ENCODE measurements around the gene EIF3L.
A peak's percentile ranks its signal among the peaks of the same experiment; 100 is the strongest.

Gene EIF3L

DNA sequence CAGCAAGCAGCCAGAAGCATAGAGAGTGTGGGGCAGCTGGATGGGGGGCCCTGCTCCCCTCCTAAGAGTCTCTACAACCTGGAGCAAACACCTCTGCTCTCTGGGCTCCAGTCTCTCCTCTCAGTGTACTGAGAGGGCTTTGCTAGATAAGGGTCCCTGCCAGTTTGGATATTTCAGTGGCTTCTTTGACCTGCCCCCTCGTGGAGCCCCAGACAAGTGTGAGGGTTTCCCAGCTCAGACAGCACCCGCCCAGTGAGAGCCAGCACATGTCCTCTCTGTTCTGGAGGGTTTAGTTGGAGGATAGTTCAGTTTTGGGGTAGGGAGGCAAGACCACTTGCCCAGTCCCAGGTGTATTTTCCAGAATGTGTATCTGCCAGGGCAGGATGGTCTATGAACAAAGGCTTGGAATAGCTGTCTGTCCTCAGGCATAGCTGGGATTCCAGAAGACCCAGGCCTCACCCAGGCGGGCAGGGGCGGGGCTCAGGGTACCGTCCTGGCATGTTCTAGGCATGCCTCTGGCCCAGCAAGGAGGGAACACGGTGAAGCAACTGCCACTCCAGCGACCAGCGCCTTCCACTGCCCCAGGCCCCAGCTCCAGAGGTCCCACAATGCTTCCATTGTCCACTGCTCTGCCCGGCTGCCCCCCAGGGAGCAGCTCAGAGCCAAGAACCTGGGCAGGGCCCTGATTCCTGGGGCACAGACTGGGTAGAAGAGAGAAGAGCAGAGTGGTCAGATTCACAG is 49.4 kb downstream of the EIF3L start:
- H3K4me1 Mint-ChIP-seq (ENCODE audit: low read depth) = peaks cover 26% of the 10 kb centered on the region
- H3K27ac Mint-ChIP-seq = no peak overlapping the region
- H3K27me3 Mint-ChIP-seq (ENCODE audit: low read depth) = no peaks in the 10 kb centered on the region

DNA sequence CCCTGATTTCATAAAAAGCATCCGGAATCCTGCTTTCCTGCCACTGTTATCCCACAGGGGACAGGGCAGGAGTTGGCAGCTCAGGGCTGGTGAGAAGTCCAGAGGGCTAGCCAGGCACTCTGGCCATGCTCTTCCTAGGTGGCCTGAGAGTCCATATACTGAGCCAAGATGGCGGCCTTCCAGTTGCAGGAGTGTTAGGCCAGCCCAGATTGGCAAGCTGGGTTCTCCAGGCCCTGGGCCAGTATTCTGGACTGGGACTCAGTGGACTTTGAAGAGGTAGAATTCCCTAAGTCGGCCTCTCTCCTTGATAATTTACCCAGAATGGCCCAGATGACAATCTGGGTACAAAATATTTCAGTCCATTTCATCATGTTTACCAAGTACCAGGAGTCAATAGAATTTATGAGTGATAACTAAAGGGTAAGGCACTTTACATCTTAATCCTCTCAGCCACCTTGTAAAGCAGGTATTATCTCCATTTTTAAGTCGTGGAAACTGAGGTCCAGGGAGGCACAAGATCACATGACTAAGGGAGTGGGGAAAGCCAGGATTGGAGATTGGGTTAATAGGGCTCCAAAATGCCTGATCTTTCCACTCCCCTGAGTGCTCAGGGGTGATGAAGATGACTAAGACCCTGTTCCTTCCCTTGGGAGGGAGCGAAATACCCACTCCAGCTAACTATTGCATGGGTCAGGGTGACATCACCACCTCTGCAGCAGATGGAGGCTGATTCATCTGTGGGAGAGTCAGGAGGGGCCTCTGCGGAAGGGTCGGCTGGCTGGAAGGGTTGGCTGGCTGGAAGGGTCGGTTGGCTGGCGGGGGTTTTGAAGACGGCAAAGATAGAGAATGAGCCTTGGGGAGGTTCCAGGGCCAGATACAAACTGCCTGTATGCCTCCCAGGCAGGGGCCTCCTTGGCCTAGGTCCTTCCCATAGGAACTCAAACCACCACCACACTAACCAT is 55.6 kb downstream of the EIF3L start:
- Mint-ChIP-seq H3K27ac (peak overlapping the region; percentile 77), H3K9me3 (no peaks in the 10 kb centered on the region), H3K27me3 (ENCODE audit: low read depth) (no peaks in the 10 kb centered on the region), H3K4me1 (ENCODE audit: low read depth) (peaks cover 21% of the 10 kb centered on the region), H3K36me3 (ENCODE audit: low read depth) (peaks cover 9% of the 10 kb centered on the region), H3K4me3 (peak overlapping the region; percentile 82)

More for the DNA sequence above, 49.4 kb downstream of the EIF3L start:
- H3K9me3 Mint-ChIP-seq = no peaks in the 10 kb centered on the region
- no peak overlapping the region for H3K4me3 Mint-ChIP-seq
- H3K36me3 Mint-ChIP-seq (ENCODE audit: low read depth) = peaks cover 3% of the 10 kb centered on the region

DNA sequence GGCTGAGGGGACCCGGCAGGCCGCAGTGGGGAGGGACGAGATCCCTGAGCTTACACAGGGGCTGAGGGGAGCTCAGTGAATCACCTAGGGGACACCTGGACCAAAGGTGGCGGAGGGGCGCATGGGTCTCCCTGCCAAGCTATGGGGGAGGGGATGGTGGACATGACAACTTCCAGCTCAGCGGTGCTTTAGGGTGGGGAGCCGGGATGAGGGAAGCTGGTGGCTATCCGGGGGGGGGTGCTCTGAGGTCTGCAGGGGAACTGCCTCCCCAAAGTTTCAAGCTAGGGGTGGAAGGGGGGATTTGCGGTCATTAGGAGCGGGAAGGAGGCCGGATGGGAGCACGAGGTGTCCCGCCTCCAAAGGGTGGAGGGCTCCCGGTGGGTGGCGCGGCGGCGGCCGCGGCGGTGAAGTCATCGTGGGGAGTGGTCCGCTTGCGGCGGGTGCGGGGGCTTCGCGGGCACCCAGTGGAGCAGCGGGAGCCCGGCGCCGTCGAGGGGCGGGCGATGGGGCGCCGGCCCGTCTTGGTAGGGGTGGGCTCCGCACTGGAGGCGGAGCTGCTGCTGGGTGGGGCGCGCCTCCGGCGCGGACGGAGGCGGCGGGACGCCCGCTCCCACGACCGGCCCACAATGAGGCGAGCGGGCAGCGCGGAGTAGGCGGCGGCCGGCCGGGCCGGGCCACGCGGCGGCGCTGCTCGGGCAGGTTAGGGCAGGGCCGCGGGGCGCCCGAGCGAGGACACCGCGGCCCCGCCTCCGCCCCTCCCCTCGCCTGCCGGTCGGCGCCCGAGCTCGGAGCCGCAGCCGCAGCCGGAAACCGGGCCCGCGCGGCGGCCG is 56.5 kb downstream of the EIF3L start, which contains the start of gene MICALL1:
MICALL1 (plus strand) TSS at position 764 of the 830 bp plus-strand sequence. CDS start 126 bp downstream, outside the sequence.
- H3K36me3 Mint-ChIP-seq (ENCODE audit: low read depth) = peaks cover 9% of the 10 kb centered on the region
- H3K9me3 Mint-ChIP-seq = no peaks in the 10 kb centered on the region
- H3K27ac Mint-ChIP-seq = peak within 1 kb of the TSS; percentile 77
- peaks cover 21% of the 10 kb centered on the region for H3K4me1 Mint-ChIP-seq (ENCODE audit: low read depth)
- H3K4me3 Mint-ChIP-seq = peak within 1 kb of the TSS; percentile 82
- no peaks in the 10 kb centered on the region for H3K27me3 Mint-ChIP-seq (ENCODE audit: low read depth)

DNA sequence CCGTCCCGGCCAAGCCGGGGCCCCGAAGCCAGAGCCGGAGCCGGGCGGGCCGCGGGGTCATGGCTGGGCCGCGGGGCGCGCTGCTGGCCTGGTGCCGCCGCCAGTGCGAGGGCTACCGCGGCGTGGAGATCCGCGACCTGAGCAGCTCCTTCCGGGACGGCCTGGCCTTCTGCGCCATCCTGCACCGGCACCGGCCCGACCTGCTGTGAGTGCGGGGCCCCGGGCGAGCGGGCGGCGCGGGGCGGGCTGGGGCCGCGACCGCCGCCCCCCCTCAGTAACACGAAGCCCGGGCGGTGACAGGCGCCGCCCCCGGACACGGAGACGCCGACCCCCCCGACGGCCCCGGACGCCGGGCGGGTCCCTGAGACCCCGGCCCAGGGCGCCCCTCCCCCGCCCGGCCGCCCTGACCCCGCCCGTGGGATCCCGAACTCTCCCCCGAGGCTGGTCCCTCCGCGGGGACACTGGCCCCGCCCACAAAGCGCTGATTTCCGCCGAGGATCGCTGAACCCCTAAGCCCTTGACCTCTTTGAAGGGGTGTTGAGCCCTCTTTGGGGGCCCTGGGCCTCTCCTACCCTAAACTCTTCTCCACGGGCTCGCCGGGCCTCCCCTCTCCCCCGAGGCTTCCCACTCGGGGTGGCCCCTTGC is 57.3 kb downstream of the EIF3L start:
- Mint-ChIP-seq H3K27me3 (ENCODE audit: low read depth) (no peaks in the 10 kb centered on the region), H3K36me3 (ENCODE audit: low read depth) (peaks cover 9% of the 10 kb centered on the region), H3K4me3 (peak overlapping the region; percentile 72), H3K27ac (no peak overlapping the region), H3K9me3 (no peaks in the 10 kb centered on the region), H3K4me1 (ENCODE audit: low read depth) (peaks cover 23% of the 10 kb centered on the region)

DNA sequence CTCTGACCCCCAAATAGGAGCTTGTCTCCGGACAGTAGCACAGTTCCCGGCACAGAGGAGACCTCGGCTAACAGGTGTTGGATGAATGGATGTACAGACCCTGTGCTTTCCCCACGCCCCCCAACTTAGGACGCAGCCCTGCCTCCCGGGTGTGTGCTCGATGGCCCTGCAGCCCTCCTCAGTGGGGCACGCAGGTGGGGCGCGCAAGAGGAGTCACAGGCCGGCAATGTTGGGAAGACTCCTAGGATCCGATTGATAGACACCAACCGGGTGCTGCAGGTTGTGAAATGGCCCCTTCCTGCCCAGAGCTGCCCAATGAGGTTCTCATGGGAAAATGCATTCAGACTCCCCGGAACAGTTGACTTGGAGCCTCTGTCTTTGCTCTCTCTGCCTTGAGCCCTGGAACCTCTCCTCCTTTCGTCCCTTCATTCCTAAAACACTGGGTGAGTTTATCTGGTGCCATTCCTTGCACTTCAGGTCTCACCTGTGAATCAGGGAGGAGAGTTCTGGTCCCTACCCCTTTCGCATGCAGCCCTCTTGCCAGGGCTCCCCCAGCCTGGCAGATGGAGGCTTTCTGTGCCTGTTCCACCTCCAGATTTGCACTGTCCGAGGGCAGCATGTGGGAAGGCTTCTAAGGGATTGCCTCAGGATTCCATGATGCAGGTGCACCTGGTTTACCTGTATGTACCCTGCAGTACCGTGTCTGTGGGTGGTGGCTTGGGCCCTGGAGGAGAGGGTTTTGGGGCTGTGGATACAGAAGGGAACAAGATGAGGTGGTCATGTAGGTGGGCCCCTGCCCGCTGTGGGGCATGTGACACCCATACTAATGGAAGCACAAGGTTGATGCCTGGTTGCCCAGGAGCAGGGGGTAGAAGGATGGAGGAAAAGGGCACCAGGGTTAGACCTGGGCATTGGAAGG is 58.1 kb downstream of the EIF3L start:
- no peaks in the 10 kb centered on the region for H3K9me3 Mint-ChIP-seq
- peaks cover 28% of the 10 kb centered on the region for H3K4me1 Mint-ChIP-seq (ENCODE audit: low read depth)
- H3K27me3 Mint-ChIP-seq (ENCODE audit: low read depth) = no peaks in the 10 kb centered on the region
- peak overlapping the region; percentile 75 for H3K27ac Mint-ChIP-seq
- peaks cover 9% of the 10 kb centered on the region for H3K36me3 Mint-ChIP-seq (ENCODE audit: low read depth)
- peak overlapping the region; percentile 72 for H3K4me3 Mint-ChIP-seq

DNA sequence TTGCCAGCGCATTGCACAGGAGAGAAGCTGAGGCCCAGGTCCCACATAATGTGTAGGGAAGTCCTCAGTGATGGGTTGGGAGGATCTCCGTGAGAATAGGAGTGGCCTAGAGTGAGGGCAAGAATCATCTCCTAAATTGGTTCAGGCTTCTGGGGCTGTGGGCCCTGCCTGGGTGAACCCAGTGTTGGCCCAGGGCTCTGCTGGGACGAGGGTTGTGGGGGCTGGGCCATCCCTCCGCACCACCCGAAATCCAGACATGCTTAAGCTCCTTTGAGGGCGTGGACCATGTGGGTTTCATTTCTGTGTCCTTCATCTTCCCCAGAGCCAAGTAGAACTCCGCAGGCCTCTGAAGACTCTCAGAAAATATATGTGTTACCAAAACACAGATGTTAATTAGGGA is 60.5 kb downstream of the EIF3L start:
- H3K27ac Mint-ChIP-seq = no peak overlapping the region
- H3K36me3 Mint-ChIP-seq (ENCODE audit: low read depth) = peaks cover 11% of the 10 kb centered on the region
- no peaks in the 10 kb centered on the region for H3K27me3 Mint-ChIP-seq (ENCODE audit: low read depth)
- H3K4me1 Mint-ChIP-seq (ENCODE audit: low read depth) = peaks cover 28% of the 10 kb centered on the region
- H3K9me3 Mint-ChIP-seq = no peaks in the 10 kb centered on the region
- H3K4me3 Mint-ChIP-seq = no peak overlapping the region

DNA sequence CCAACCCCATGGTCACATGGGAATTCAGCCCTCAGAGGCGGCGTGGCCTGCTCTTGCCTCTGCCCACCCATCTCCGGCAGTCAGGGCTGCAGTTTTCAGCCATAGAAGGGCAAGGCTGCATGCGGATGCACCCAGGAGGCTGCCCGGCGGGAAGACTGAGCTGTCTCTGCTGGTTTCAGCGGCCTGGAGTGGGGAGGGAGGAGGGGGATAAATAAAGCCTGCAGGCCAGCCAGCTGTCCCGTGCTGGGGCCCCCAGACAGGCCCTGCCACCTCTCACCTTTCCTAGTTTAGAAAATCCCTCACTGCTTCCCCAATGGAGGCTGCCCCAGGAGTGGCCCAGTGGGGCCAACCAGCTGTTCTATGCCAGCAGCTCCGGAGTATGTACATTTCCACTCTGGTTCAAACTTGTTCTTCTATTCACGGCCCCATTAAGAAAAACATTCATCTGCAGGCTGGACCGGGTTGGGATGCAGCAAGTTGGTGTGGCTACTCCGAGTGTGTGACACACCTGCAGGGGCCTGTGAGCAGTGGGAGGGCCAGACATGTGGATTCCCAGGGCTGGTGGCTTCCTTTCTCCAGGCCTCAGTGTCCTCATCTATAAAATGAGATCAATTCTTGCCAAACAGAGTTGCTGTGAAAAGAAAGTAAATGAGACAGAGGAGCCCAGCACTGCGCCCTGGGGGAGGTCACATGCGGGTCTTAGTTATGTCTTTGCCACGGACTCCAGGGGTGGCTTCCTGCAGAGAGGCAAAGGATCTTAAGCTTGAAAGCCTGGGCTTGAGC is 61.9 kb downstream of the EIF3L start:
- no peaks in the 10 kb centered on the region for H3K9me3 Mint-ChIP-seq
- no peak overlapping the region for H3K4me3 Mint-ChIP-seq
- peak overlapping the region; percentile 31 for H3K27ac Mint-ChIP-seq
- peaks cover 11% of the 10 kb centered on the region for H3K36me3 Mint-ChIP-seq (ENCODE audit: low read depth)
- no peaks in the 10 kb centered on the region for H3K27me3 Mint-ChIP-seq (ENCODE audit: low read depth)
- peaks cover 23% of the 10 kb centered on the region for H3K4me1 Mint-ChIP-seq (ENCODE audit: low read depth)

DNA sequence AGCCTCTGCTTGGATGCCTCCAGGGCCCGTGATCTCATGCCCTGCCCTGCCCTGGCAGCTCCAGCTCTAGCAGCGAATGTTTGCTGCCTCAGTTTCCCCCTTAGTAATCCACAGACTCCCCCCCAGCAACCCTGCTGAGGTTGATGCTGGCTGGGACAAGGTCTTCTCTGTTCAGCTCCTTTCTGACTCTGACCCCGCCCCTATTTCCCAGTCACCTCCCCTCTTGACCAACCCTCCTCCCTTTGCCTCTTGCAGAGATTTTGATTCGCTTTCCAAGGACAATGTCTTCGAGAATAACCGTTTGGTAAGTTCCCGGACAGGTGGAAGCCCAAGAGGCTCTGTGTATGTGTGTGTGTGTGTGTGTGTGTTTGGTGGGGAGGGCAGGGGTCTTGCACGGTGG is 62.5 kb downstream of the EIF3L start:
- Mint-ChIP-seq H3K4me1 (ENCODE audit: low read depth) (peaks cover 23% of the 10 kb centered on the region), H3K4me3 (no peak overlapping the region), H3K9me3 (no peaks in the 10 kb centered on the region), H3K36me3 (ENCODE audit: low read depth) (peaks cover 14% of the 10 kb centered on the region), H3K27ac (no peak overlapping the region), H3K27me3 (ENCODE audit: low read depth) (no peaks in the 10 kb centered on the region)

DNA sequence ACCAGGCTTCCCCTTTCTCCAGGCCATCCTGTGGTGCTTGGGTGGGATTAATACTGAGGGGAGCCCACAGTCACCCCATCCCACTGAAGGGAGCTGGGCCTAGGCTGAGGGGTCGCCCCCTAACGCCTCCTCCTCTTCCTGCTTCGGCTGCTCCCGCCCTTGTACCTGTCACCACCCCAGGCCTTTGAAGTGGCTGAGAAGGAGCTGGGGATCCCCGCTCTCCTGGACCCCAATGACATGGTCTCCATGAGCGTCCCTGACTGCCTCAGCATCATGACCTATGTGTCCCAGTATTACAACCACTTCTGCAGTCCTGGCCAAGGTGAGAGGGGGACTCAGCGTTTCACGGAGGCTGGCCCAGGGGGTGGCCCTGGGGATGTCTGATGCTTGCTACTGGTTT is 63.0 kb downstream of the EIF3L start:
- Mint-ChIP-seq H3K27me3 (ENCODE audit: low read depth) (no peaks in the 10 kb centered on the region), H3K36me3 (ENCODE audit: low read depth) (peaks cover 14% of the 10 kb centered on the region), H3K4me3 (no peak overlapping the region), H3K9me3 (no peaks in the 10 kb centered on the region), H3K27ac (no peak overlapping the region), H3K4me1 (ENCODE audit: low read depth) (peaks cover 22% of the 10 kb centered on the region)

DNA sequence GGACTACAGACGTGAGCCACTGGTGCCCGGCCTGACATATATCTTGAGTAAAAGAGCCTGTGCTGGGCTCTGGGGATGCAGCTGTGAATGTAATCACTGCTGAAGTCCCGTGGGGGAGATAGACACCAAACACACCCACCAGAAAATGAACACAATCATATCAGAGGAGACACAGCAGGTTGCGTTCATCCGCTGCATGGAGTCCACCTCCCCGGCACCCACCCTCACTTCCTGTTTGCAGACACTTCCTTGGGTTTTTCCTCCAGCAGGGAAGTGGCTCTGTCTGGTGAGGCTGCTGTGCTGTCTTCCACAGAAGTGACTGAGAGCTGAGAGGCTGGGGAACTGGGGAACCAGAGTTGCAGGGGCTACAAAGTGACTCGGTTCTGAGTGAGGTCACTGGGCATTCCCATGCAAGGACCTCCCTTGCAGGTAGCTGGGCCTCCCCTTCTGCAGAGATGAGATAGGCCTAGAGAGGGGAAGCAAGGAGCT is 64.1 kb downstream of the EIF3L start:
- no peaks in the 10 kb centered on the region for H3K27me3 Mint-ChIP-seq (ENCODE audit: low read depth)
- H3K27ac Mint-ChIP-seq = no peak overlapping the region
- H3K9me3 Mint-ChIP-seq = no peaks in the 10 kb centered on the region
- H3K36me3 Mint-ChIP-seq (ENCODE audit: low read depth) = peaks cover 8% of the 10 kb centered on the region
- no peak overlapping the region for H3K4me3 Mint-ChIP-seq
- H3K4me1 Mint-ChIP-seq (ENCODE audit: low read depth) = peaks cover 14% of the 10 kb centered on the region

DNA sequence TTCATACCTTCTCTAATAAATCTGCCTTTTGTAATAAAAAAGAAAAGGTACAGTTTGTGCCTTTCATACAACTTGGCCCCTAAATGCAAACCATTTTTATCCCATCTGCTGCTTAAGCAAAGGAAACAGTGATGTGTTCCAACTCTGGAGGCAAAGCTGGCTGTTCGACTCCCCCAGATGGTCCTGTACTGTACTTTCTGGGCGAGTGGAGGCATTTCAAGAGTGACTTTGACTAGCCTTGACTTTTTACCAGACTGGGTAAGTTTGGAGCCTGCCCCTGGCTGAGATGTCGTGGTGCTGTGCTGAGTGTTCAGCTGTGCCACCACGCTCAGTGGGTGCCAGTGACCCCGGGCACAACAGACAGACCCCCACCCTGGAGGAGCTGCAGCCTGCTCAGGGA is 67.1 kb downstream of the EIF3L start:
- Mint-ChIP-seq H3K4me3 (no peak overlapping the region), H3K36me3 (ENCODE audit: low read depth) (peaks cover 11% of the 10 kb centered on the region), H3K4me1 (ENCODE audit: low read depth) (peaks cover 11% of the 10 kb centered on the region), H3K27me3 (ENCODE audit: low read depth) (no peaks in the 10 kb centered on the region), H3K27ac (no peak overlapping the region), H3K9me3 (no peaks in the 10 kb centered on the region)

DNA sequence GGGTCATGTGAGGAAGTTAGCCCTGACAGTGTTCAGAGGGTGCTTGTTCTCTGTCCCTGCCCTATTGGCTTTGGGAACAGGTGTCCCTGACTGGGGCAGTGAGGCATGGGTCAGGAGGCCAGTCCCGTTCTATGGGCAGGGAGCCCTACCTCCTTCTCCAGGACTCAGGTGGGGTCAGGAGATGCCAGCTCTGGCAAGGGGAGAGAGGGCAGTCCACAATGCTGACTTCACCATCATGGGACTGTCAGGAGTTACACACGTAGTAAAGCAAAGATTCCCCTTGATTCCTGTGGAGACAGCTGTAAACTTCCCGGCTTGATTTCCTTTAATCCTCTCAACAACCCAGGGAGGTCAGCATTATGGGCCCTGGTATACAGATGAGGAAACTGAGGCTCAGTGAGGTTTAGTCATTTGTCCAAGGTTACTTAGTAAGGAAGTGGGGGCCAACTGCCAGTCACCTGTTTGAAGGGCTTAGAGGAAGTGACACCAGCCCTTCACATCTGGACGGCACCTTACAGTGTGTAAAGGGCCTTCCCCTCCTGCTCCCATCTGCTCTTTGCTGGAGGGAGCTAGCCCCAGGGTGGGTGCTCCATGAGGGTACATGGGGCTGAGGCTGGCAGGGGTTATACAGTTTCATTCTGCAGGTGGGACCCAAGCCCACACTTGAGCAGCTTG is 68.8 kb downstream of the EIF3L start:
- no peak overlapping the region for H3K4me3 Mint-ChIP-seq
- no peaks in the 10 kb centered on the region for H3K9me3 Mint-ChIP-seq

More for the DNA sequence above, 68.8 kb downstream of the EIF3L start:
- Mint-ChIP-seq H3K4me1 (ENCODE audit: low read depth) (peaks cover 6% of the 10 kb centered on the region), H3K27ac (no peak overlapping the region), H3K36me3 (ENCODE audit: low read depth) (peaks cover 13% of the 10 kb centered on the region), H3K27me3 (ENCODE audit: low read depth) (no peaks in the 10 kb centered on the region)
